ENCODE results near the gene ARIH2. TPM values are rescaled to one million over a fixed set of nuclear protein-coding genes. Genes with fewer than 3 reads are reported as not detected.
A peak's percentile ranks its signal among the peaks of the same experiment; 100 is the strongest.
"Not testable (repeated sequence)": the region's sequence is repeated elsewhere in the genome, so short reads cannot be mapped to it uniquely, and the experiment has no call there.

The ARIH2 gene
- polyA plus RNA-seq, 1 donor (not counting 4 experiments of a cell fraction or from before 2014, with no cell fraction given): 66.7 TPM

- Histone ChIP-seq H4K20me1 (ENCODE audit: control insufficient read depth, extremely low read depth, insufficient read depth, low read length) (peaks cover 3% of the 10 kb centered on the region), H3K9me1 (ENCODE audit: control insufficient read depth, extremely low read depth, insufficient read depth, low read length) (peaks cover 7% of the 10 kb centered on the region), H3K27me3 (ENCODE audit: control insufficient read depth, extremely low read depth, insufficient read depth, low read length) (no peaks in the 10 kb centered on the region), H3K9ac (ENCODE audit: control insufficient read depth, extremely low read depth, insufficient read depth, low read length) (peak within 1 kb of the TSS; percentile 98), H3K36me3 (ENCODE audit: control insufficient read depth in 2 of 2, extremely low read depth in 1 of 2, insufficient read depth in 2 of 2, low read length in 2 of 2) (peaks cover 0 to 9% of the 10 kb centered on the region in 2 experiments), H3K27ac (ENCODE audit: control insufficient read depth, insufficient read depth, low read length) (peak within 1 kb of the TSS; percentile 93), H3K4me1 (ENCODE audit: control insufficient read depth, extremely low read depth, insufficient read depth, low read length) (peaks cover 14% of the 10 kb centered on the region), H3K4me2 (ENCODE audit: control insufficient read depth, extremely low read depth, insufficient read depth, low read depth, low read length) (peak within 1 kb of the TSS; percentile 97), H3K9me3 (ENCODE audit: control insufficient read depth, low read depth, low read length) (no peaks in the 10 kb centered on the region), H3K79me2 (ENCODE audit: control insufficient read depth, insufficient read depth, low read length) (peaks cover 33% of the 10 kb centered on the region), H3K4me3 (ENCODE audit: control insufficient read depth in 2 of 3, extremely low read depth in 1 of 3, insufficient read depth in 2 of 3, low read depth in 1 of 3, low read length in 3 of 3) (peak within 1 kb of the TSS; percentile 63 to 94 (median 91)), H2AFZ (ENCODE audit: control insufficient read depth, low read length) (peak within 1 kb of the TSS; percentile 94)
- TF ChIP-seq CTCF (optimal IDR thresholded peaks at IDR 0.05 in 1 of 3, IDR thresholded peaks at IDR 0.05 in 1 of 3, conservative IDR thresholded peaks at IDR 0.05 in 1 of 3; ENCODE audit: extremely low read depth in 1 of 3, insufficient read depth in 2 of 3, low read length in 3 of 3): peak in 2 of 3 experiments; percentile 37 to 50
- no peak for TF ChIP-seq EZH2 (IDR thresholded peaks at IDR 0.05; ENCODE audit: low read length)
- FAIRE-seq (peak; percentile 48), DNase-seq (ENCODE audit: low read depth, low spot score) (peak; percentile 83)
- dilution Hi-C loops (cut with MboI; ENCODE audit: extremely low pct_ligation_motif_present, low sequenced_read_pairs): no loop called here
These were observed 88.6 kb downstream of the ARIH2 start, which contains the start of gene WDR6 for GRCh38 chr3:49007068-49007770. WDR6 (plus strand) TSS chr3:49007391; CDS start chr3:49007432, 41 bp downstream.

GRCh38 chr3:49007771-49008528, 89.3 kb downstream of the ARIH2 start:
- H4K20me1 ChIP-seq (ENCODE audit: control insufficient read depth, extremely low read depth, insufficient read depth, low read length): peaks cover 8% of the 10 kb centered on the region
- H3K27ac ChIP-seq (ENCODE audit: control insufficient read depth, insufficient read depth, low read length): peak overlapping the region; percentile 93
- H3K9me3 ChIP-seq (ENCODE audit: control insufficient read depth, low read depth, low read length): no peaks in the 10 kb centered on the region
- H2AFZ ChIP-seq (ENCODE audit: control insufficient read depth, low read length): peak overlapping the region; percentile 94
- peaks cover 40% of the 10 kb centered on the region for H3K79me2 ChIP-seq (ENCODE audit: control insufficient read depth, insufficient read depth, low read length)
- peaks cover 19% of the 10 kb centered on the region for H3K4me1 ChIP-seq (ENCODE audit: control insufficient read depth, extremely low read depth, insufficient read depth, low read length)
- no peaks in the 10 kb centered on the region for H3K27me3 ChIP-seq (ENCODE audit: control insufficient read depth, extremely low read depth, insufficient read depth, low read length)
- dilution Hi-C loops (cut with MboI; ENCODE audit: extremely low pct_ligation_motif_present, low sequenced_read_pairs): no loop called here
- H3K4me2 ChIP-seq (ENCODE audit: control insufficient read depth, extremely low read depth, insufficient read depth, low read depth, low read length): peak overlapping the region; percentile 97
- H3K9ac ChIP-seq (ENCODE audit: control insufficient read depth, extremely low read depth, insufficient read depth, low read length): peak overlapping the region; percentile 98
- peaks cover 12% of the 10 kb centered on the region for H3K9me1 ChIP-seq (ENCODE audit: control insufficient read depth, extremely low read depth, insufficient read depth, low read length)
- no peak for FAIRE-seq
- H3K36me3 ChIP-seq (ENCODE audit: control insufficient read depth in 2 of 2, extremely low read depth in 1 of 2, insufficient read depth in 2 of 2, low read length in 2 of 2): peaks cover 0 to 16% of the 10 kb centered on the region in 2 experiments
- no peak for DNase-seq (ENCODE audit: low read depth, low spot score)
- H3K4me3 ChIP-seq (ENCODE audit: control insufficient read depth in 2 of 3, extremely low read depth in 1 of 3, insufficient read depth in 2 of 3, low read depth in 1 of 3, low read length in 3 of 3): peak overlapping the region; percentile 63 to 94 (median 91)
- TF ChIP-seq EZH2 (IDR thresholded peaks at IDR 0.05; ENCODE audit: low read length) (no peak), CTCF (optimal IDR thresholded peaks at IDR 0.05 in 1 of 3, IDR thresholded peaks at IDR 0.05 in 1 of 3, conservative IDR thresholded peaks at IDR 0.05 in 1 of 3; ENCODE audit: extremely low read depth in 1 of 3, insufficient read depth in 2 of 3, low read length in 3 of 3) (no peak)

- DNase-seq (ENCODE audit: low read depth, low spot score); FAIRE-seq; H3K9me3 ChIP-seq (ENCODE audit: control insufficient read depth, low read depth, low read length); H2AFZ ChIP-seq (ENCODE audit: control insufficient read depth, low read length); H3K27ac ChIP-seq (ENCODE audit: control insufficient read depth, insufficient read depth, low read length); dilution Hi-C loops (cut with MboI; ENCODE audit: extremely low pct_ligation_motif_present, low sequenced_read_pairs); H3K27me3 ChIP-seq (ENCODE audit: control insufficient read depth, extremely low read depth, insufficient read depth, low read length): not testable (repeated sequence)
- H3K4me2 ChIP-seq (ENCODE audit: control insufficient read depth, extremely low read depth, insufficient read depth, low read depth, low read length): peak overlapping the region; percentile 97
- H3K4me1 ChIP-seq (ENCODE audit: control insufficient read depth, extremely low read depth, insufficient read depth, low read length): peaks cover 23% of the 10 kb centered on the region
- H3K79me2 ChIP-seq (ENCODE audit: control insufficient read depth, insufficient read depth, low read length): peaks cover 46% of the 10 kb centered on the region
- peak overlapping the region; percentile 98 for H3K9ac ChIP-seq (ENCODE audit: control insufficient read depth, extremely low read depth, insufficient read depth, low read length)
- peak overlapping the region in 2 of 3 experiments; percentile 91 to 94 for H3K4me3 ChIP-seq (ENCODE audit: control insufficient read depth in 2 of 3, extremely low read depth in 1 of 3, insufficient read depth in 2 of 3, low read depth in 1 of 3, low read length in 3 of 3)
- peaks cover 12% of the 10 kb centered on the region for H3K9me1 ChIP-seq (ENCODE audit: control insufficient read depth, extremely low read depth, insufficient read depth, low read length)
- peaks cover 13% of the 10 kb centered on the region for H4K20me1 ChIP-seq (ENCODE audit: control insufficient read depth, extremely low read depth, insufficient read depth, low read length)
- peaks cover 0 to 21% of the 10 kb centered on the region in 2 experiments for H3K36me3 ChIP-seq (ENCODE audit: control insufficient read depth in 2 of 2, extremely low read depth in 1 of 2, insufficient read depth in 2 of 2, low read length in 2 of 2)
These were observed 90.0 kb downstream of the ARIH2 start for GRCh38 chr3:49008627-49009026.

Measured in keratinocyte (primary cell).